IMR-90 (cell line): ENCODE data around the gene LTN1.

Experiments used
- BHLHE40 ChIP-seq: fragments of 150-350 bp; IDR thresholded peaks from 2 replicates; pipeline ENCODE4 v1.6.1; 2016; ENCODE audit warnings: mild to moderate bottlenecking, low read depth, low read length
- CEBPB ChIP-seq: IDR thresholded peaks from 2 replicates; pipeline ENCODE4 v1.6.1; 2012; ENCODE audit warnings: low read depth, low read length, improper control_type of control experiment
- CHD1 ChIP-seq: IDR thresholded peaks from 2 replicates; pipeline ENCODE4 v1.6.1; 2012; ENCODE audit warnings: low read depth, low read length, improper control_type of control experiment
- FOS ChIP-seq: fragments of 150-350 bp; IDR thresholded peaks from 2 replicates; pipeline ENCODE4 v1.6.1; 2016; ENCODE audit warnings: low read depth, low read length
- MXI1 ChIP-seq: IDR thresholded peaks from 2 replicates; pipeline ENCODE4 v1.6.1; 2012; ENCODE audit warnings: low read depth, mild to moderate bottlenecking, low read length, moderate library complexity, borderline replicate concordance
- NFE2L2 ChIP-seq: fragments of 150-350 bp; IDR thresholded peaks from 2 replicates; pipeline ENCODE4 v1.6.1; 2016; ENCODE audit warnings: low read depth, mild to moderate bottlenecking, low read length
- POLR2A ChIP-seq: IDR thresholded peaks from 2 replicates; pipeline ENCODE4 v1.6.1; 2012; ENCODE audit warnings: mild to moderate bottlenecking, low read depth, low read length
- RAD21 ChIP-seq: IDR thresholded peaks from 2 replicates; pipeline ENCODE4 v1.6.1; 2012; ENCODE audit warnings: low read length, improper control_type of control experiment
- RCOR1 ChIP-seq: IDR thresholded peaks from 2 replicates; pipeline ENCODE4 v1.6.1; 2012; ENCODE audit warnings: mild to moderate bottlenecking, low read length, improper control_type of control experiment; ENCODE audit not compliant: insufficient replicate concordance
- RFX5 ChIP-seq: IDR thresholded peaks from 2 replicates; pipeline ENCODE4 v1.8.0; 2012; ENCODE audit warnings: low read depth, mild to moderate bottlenecking, low read length, moderate library complexity
- SMC3 ChIP-seq: fragments of 150-350 bp; IDR thresholded peaks from 2 replicates; pipeline ENCODE4 v1.6.1; 2016; ENCODE audit warnings: low read depth, mild to moderate bottlenecking, antibody characterized with exemption, low read length, moderate library complexity
- TF ChIP-seq, protein P1 (sequence below): conservative IDR thresholded peaks from 2 replicates; pipeline ENCODE4 v1.5.1; 2012; ENCODE audit warnings: mild to moderate bottlenecking, low read depth, low read length, improper control_type of control experiment
- TF ChIP-seq, protein P2 (sequence below): fragments of 150-350 bp; IDR thresholded peaks from 2 replicates; pipeline ENCODE4 v1.6.1; 2017; ENCODE audit warnings: mild to moderate bottlenecking, antibody characterized with exemption, low read length, low read depth

GRCh38 chr21:28963831-28964230, 28.8 kb downstream of the LTN1 start:
- TF ChIP-seq, protein P1, sequence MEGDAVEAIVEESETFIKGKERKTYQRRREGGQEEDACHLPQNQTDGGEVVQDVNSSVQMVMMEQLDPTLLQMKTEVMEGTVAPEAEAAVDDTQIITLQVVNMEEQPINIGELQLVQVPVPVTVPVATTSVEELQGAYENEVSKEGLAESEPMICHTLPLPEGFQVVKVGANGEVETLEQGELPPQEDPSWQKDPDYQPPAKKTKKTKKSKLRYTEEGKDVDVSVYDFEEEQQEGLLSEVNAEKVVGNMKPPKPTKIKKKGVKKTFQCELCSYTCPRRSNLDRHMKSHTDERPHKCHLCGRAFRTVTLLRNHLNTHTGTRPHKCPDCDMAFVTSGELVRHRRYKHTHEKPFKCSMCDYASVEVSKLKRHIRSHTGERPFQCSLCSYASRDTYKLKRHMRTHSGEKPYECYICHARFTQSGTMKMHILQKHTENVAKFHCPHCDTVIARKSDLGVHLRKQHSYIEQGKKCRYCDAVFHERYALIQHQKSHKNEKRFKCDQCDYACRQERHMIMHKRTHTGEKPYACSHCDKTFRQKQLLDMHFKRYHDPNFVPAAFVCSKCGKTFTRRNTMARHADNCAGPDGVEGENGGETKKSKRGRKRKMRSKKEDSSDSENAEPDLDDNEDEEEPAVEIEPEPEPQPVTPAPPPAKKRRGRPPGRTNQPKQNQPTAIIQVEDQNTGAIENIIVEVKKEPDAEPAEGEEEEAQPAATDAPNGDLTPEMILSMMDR: no peak
- TF ChIP-seq POLR2A (no peak), SMC3 (no peak), CEBPB (no peak), RAD21 (no peak), FOS (no peak), NFE2L2 (no peak), BHLHE40 (no peak), RCOR1 (no peak), MXI1 (no peak), RFX5 (no peak), CHD1 (no peak)
- TF ChIP-seq, protein P2, sequence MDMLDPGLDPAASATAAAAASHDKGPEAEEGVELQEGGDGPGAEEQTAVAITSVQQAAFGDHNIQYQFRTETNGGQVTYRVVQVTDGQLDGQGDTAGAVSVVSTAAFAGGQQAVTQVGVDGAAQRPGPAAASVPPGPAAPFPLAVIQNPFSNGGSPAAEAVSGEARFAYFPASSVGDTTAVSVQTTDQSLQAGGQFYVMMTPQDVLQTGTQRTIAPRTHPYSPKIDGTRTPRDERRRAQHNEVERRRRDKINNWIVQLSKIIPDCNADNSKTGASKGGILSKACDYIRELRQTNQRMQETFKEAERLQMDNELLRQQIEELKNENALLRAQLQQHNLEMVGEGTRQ: no peak
